Measurements from ENCODE around the gene PARN.

- TF ChIP-seq NFIC (IDR thresholded peaks at IDR 0.05) (peak; percentile 24; the same call in 1 of the 2 replicates), USF2 (CRISPR knock-in tag; IDR thresholded peaks at IDR 0.05) (no peak), CTCF (IDR thresholded peaks at IDR 0.05 in 2 of 3, conservative IDR thresholded peaks at IDR 0.05 in 1 of 3; ENCODE audit: insufficient read depth in 2 of 3, low read depth in 1 of 3, low read length in 3 of 3) (no peak), TEAD2 (tag; IDR thresholded peaks at IDR 0.05) (peak; percentile 64; the same call in 1 of the 2 replicates), ZNF274 (IDR thresholded peaks at IDR 0.05; ENCODE audit: borderline replicate concordance, low read depth, low read length) (no peak), THAP7 (CRISPR knock-in tag; IDR thresholded peaks at IDR 0.05) (no peak), TOE1 (IDR thresholded peaks at IDR 0.05; ENCODE audit: borderline replicate concordance) (no peak), TOE1 (CRISPR knock-in tag; IDR thresholded peaks at IDR 0.05; ENCODE audit: borderline replicate concordance, low read depth) (no peak), SAFB (IDR thresholded peaks at IDR 0.05; ENCODE audit: borderline replicate concordance, low read depth, low read length) (no peak), NCOA2 (IDR thresholded peaks at IDR 0.05; ENCODE audit: partially characterized antibody in 2 of 2) (no peak)
Observed at GRCh38 chr16:14501331-14502255, 128.5 kb downstream of the PARN start.

Data from K562 (cell line).